Adrenal gland (tissue), 12 donors: ENCODE results near the gene SMAD9. TPM values are rescaled to one million over a fixed set of nuclear protein-coding genes. Genes with fewer than 3 reads are reported as not detected.

Experiments used
- DNase-seq, 7 donors: peaks; one replicate each; pipeline ENCODE4 v3.0.0-alpha.2; 2019 to 2020
- H3K27ac ChIP-seq, 5 donors: fragments of 200-600 bp; sonication (generic) in 4 of 5; 1 replicate in 3 of 5; 2 replicates in 2 of 5; pipeline versions ENCODE4 v1.5.1 to v1.8.0; 2016 to 2020; ENCODE audit warnings: mild to moderate bottlenecking in 1 of 5
- H3K27me3 ChIP-seq: fragments of 200-600 bp; 2 replicates; pipeline ENCODE4 v1.8.0; 2021
- H3K36me3 ChIP-seq, 2 donors: fragments of 200-600 bp; replicated peaks in 1 of 2; 1 replicate in 1 of 2; 2 replicates in 1 of 2; pipeline versions ENCODE4 v1.5.1 to v1.8.0; 2018 to 2022
- H3K4me1 ChIP-seq, 2 donors: fragments of 200-600 bp; replicated peaks in 1 of 2; 1 replicate in 1 of 2; 2 replicates in 1 of 2; pipeline versions ENCODE4 v1.5.1 to v1.8.0; 2018 to 2021
- H3K4me3 ChIP-seq, 4 donors: fragments of 200-600 bp; sonication (generic) in 3 of 4; one replicate each; pipeline ENCODE4 v1.5.1; 2016 to 2018
- H3K9me3 ChIP-seq, 3 donors: fragments of 200-600 bp; sonication (generic) in 1 of 3; replicated peaks in 1 of 3; 1 replicate in 2 of 3; 2 replicates in 1 of 3; pipeline versions ENCODE4 v1.5.1 to v1.8.0; 2016 to 2021
- POLR2A ChIP-seq, 2 donors: fragments of 450-650 bp; IDR thresholded peaks; one replicate each; pipeline ENCODE4 v1.6.1; 2017; ENCODE audit warnings: antibody characterized with exemption in 2 of 2, mild to moderate bottlenecking in 2 of 2, moderate library complexity in 1 of 2
- WGBS, 4 donors: extraction: QIAGEN DNeasy Blood & Tissue Kit in 2 of 4; methylation state at CpG; one replicate each; pipeline versions ENCODE4 v1.1.5 to v1.1.7; 2013 to 2017; 5-methylcytosine and 5-hydroxymethylcytosine counted together
- intact Hi-C, 2 donors: fragments of 100-400 bp; cut with DNase I; formaldehyde crosslinking; loops; one replicate each; pipeline versions ENCODE4 v1.14.1 to v1.15.0; 2022 to 2023
- polyA plus RNA-seq, 3 donors: library from polyadenylated mRNA; stranded (reverse); fragments of 200-250 nt in 2 of 3; fragments of 350-450 nt in 1 of 3; fragmentation: Illumina TruSeq in 1 of 3; extraction: RNeasy Lipid Tissue Mini Kit (QIAGEN cat#74804) in 1 of 3; gene quantifications; one replicate each; pipeline ENCODE4 v1.2.3, GENCODE V29; 2013 to 2014
- total RNA-seq, 9 donors: library from RNA; depleted of rRNA in 4 of 9; stranded (reverse); fragments of >200 nt in 4 of 9; fragments of 120-200 nt in 1 of 9; fragmentation: NEBNext Ultra II Directional in 1 of 9; extraction: Animal tissue kit (Norgen Biotek cat#: 25700) in 1 of 9; gene quantifications; one replicate each; pipeline versions ENCODE4 v1.1.0 to v1.2.4, GENCODE V29; 2013 to 2023
- TF ChIP-seq, protein P1 (sequence below), 6 experiments: fragments of 450-650 bp in 4 of 6; fragments of 200-600 bp in 2 of 6; sonication (generic) in 1 of 6; IDR thresholded peaks; 1 replicate in 5 of 6; 2 replicates in 1 of 6; pipeline versions ENCODE4 v1.5.1 to v1.8.0; 2016 to 2021; ENCODE audit warnings: antibody characterized with exemption in 6 of 6, mild to moderate bottlenecking in 2 of 6, moderate library complexity in 1 of 6
- donor health status: healthy with polysubstance abuse.
- donor health status: Bipolar disorder and iron deficiency.
- donor health status: DM: yes; HTN: yes; CAD: no.
- donor health status: DM: no; HTN: no; CAD: no.
- donor health status: DM: no; HTN: no; CAD: no.
- donor health status: DM: yes; HTN: yes; CAD: no.

The SMAD9 gene
- total and polyA plus RNA-seq, 12 donors = 0.88 to 4.5 (median 3.1) TPM

DNA sequence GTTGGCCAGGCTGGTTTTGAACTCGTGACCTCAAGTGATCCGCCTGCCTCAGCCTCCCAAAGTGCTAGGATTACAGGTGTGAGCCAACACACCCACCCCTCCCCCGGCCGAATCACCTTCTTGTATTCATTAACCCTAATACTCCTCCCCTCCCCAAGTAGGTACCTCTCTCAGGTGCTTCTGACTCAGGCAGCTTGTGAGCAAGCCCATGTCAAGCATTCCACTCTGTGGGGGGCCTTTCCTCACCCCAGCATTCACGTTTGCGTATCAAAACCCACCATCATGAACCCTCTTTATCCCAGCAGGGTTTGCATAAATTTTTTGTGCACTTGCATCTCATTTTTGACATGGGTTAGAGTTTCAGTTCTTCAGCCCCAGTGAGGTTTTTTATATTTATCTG, 124.6 kb downstream of the SMAD9 start:
- Histone ChIP-seq H3K4me1 (no peaks in the 10 kb centered on the region), H3K27ac (no peak overlapping the region), H3K4me3 (no peak overlapping the region), H3K9me3 (no peaks in the 10 kb centered on the region), H3K27me3 (no peaks in the 10 kb centered on the region), H3K36me3 (no peaks in the 10 kb centered on the region)
- TF ChIP-seq, protein P1, sequence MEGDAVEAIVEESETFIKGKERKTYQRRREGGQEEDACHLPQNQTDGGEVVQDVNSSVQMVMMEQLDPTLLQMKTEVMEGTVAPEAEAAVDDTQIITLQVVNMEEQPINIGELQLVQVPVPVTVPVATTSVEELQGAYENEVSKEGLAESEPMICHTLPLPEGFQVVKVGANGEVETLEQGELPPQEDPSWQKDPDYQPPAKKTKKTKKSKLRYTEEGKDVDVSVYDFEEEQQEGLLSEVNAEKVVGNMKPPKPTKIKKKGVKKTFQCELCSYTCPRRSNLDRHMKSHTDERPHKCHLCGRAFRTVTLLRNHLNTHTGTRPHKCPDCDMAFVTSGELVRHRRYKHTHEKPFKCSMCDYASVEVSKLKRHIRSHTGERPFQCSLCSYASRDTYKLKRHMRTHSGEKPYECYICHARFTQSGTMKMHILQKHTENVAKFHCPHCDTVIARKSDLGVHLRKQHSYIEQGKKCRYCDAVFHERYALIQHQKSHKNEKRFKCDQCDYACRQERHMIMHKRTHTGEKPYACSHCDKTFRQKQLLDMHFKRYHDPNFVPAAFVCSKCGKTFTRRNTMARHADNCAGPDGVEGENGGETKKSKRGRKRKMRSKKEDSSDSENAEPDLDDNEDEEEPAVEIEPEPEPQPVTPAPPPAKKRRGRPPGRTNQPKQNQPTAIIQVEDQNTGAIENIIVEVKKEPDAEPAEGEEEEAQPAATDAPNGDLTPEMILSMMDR (IDR thresholded peaks at IDR 0.05) = no peak
- no peak for TF ChIP-seq POLR2A (IDR thresholded peaks at IDR 0.05)
- 59 to 79% (median 70%) methylated on average over 6 of the region's 6 CpGs for WGBS, 4 donors
- intact Hi-C loops = no loop called here
- no peak for DNase-seq

Other genes starting within 250 kb of the SMAD9 start
- 1 to 10 TPM in 1 of 9 donors, under 1 TPM in 7, not detected in 1; 0.07 to 2.4 (median 0.61) TPM for gene SERTM1, start 246.2 kb downstream of the SMAD9 start, total RNA-seq
- gene SERTM1, start 246.2 kb downstream of the SMAD9 start, polyA plus RNA-seq = 1 to 10 TPM in 1 of 3 donors, under 1 TPM in 2; 0.51 to 3.5 (median 0.88) TPM
- 1 to 10 TPM; 1.1 to 4.9 (median 2.2) TPM for gene RFXAP, start 101.0 kb downstream of the SMAD9 start, total RNA-seq
- 1 to 10 TPM; 1.9 to 4.2 (median 2.0) TPM for gene RFXAP, start 101.0 kb downstream of the SMAD9 start, polyA plus RNA-seq
- gene ALG5, start 79.1 kb upstream of the SMAD9 start, total RNA-seq = 10 to 100 TPM; 28.2 to 76.7 (median 43.8) TPM
- gene ALG5, start 79.1 kb upstream of the SMAD9 start, polyA plus RNA-seq = 10 to 100 TPM; 29.1 to 62.3 (median 35.1) TPM
- gene EXOSC8, start 80.5 kb upstream of the SMAD9 start, total RNA-seq = 10 to 100 TPM in 8 of 9 donors, 1 to 10 TPM in 1; 4.7 to 44.3 (median 22.1) TPM
- gene EXOSC8, start 80.5 kb upstream of the SMAD9 start, polyA plus RNA-seq = 100 to 1,000 TPM in 1 of 3 donors, 10 to 100 TPM in 2; 37.4 to 110 (median 53.5) TPM
- gene SUPT20H, start 139.4 kb upstream of the SMAD9 start, total RNA-seq = 10 to 100 TPM; 17.9 to 55.2 (median 40.4) TPM
- 10 to 100 TPM; 35.3 to 51.3 (median 44.9) TPM for gene SUPT20H, start 139.4 kb upstream of the SMAD9 start, polyA plus RNA-seq
- not detected for gene CSNK1A1L, start 185.4 kb upstream of the SMAD9 start, total RNA-seq
- not detected for gene CSNK1A1L, start 185.4 kb upstream of the SMAD9 start, polyA plus RNA-seq